Common myeloid progenitor, CD34-positive (primary cell): ENCODE data around the gene GNGT2.

Experiments
- CTCF ChIA-PET: fragments of 350-600 bp; sonication (Branson Sonifier 250); formaldehyde crosslinking; loops from one replicate; lab custom pipeline; 2021; ENCODE audit warnings: antibody characterized with exemption; lab: Charles Lee
- POLR2A ChIA-PET: fragments of 350-600 bp; sonication (Branson Sonifier 250); formaldehyde crosslinking; loops from one replicate; lab custom pipeline; 2021; ENCODE audit warnings: antibody characterized with exemption; lab: Charles Lee
- DNase-seq, 3 donors: peaks; one replicate each; pipeline versions ENCODE4 v3.0.0 to v3.0.0-alpha.2; 2013
- H3K27ac ChIP-seq, 2 experiments: 1 replicate in 1 of 2; 2 replicates in 1 of 2; pipeline ENCODE4 v1.7.0; 2013; ENCODE audit warnings: inconsistent platforms in 2 of 2, low read length in 2 of 2, mild to moderate bottlenecking in 2 of 2, low read depth in 1 of 2, moderate library complexity in 1 of 2; ENCODE audit not compliant: severe bottlenecking in 2 of 2, insufficient read depth in 1 of 2, poor library complexity in 1 of 2
- H3K27me3 ChIP-seq, 5 experiments: replicated peaks in 2 of 5; 1 replicate in 3 of 5; 2 replicates in 2 of 5; pipeline versions ENCODE4 v1.6.1 to v1.7.0; 2013; ENCODE audit warnings: low read length in 4 of 5, mild to moderate bottlenecking in 2 of 5, moderate library complexity in 2 of 5, inconsistent platforms in 1 of 5; ENCODE audit not compliant: insufficient read depth in 5 of 5, control insufficient read depth in 4 of 5
- H3K36me3 ChIP-seq, 4 experiments: 1 replicate in 2 of 4; 2 replicates in 2 of 4; pipeline versions ENCODE4 v1.6.1 to v1.7.0; 2013; ENCODE audit warnings: low read length in 3 of 4, control low read depth in 1 of 4, mild to moderate bottlenecking in 1 of 4; ENCODE audit not compliant: control insufficient read depth in 4 of 4, insufficient read depth in 4 of 4
- H3K4me1 ChIP-seq, 4 experiments: 1 replicate in 3 of 4; 2 replicates in 1 of 4; pipeline versions ENCODE4 v1.6.1 to v1.7.1; 2013; ENCODE audit warnings: low read length in 3 of 4, mild to moderate bottlenecking in 3 of 4, control low read depth in 1 of 4, inconsistent platforms in 1 of 4, moderate library complexity in 1 of 4; ENCODE audit not compliant: control insufficient read depth in 4 of 4, insufficient read depth in 4 of 4; ENCODE audit errors: control extremely low read depth in 1 of 4
- H3K4me3 ChIP-seq, 7 experiments: 1 replicate in 4 of 7; 2 replicates in 3 of 7; pipeline versions ENCODE4 v1.5.1 to v1.7.0; 2013; ENCODE audit warnings: mild to moderate bottlenecking in 7 of 7, low read length in 6 of 7, moderate library complexity in 6 of 7, inconsistent platforms in 2 of 7, low read depth in 2 of 7, control low read depth in 1 of 7; ENCODE audit not compliant: insufficient read depth in 4 of 7, control insufficient read depth in 1 of 7; ENCODE audit errors: extremely low read depth in 1 of 7
- H3K9me3 ChIP-seq, 5 experiments: 1 replicate in 4 of 5; 2 replicates in 1 of 5; pipeline versions ENCODE4 v1.6.1 to v1.7.1; 2013; ENCODE audit warnings: low read length in 4 of 5, mild to moderate bottlenecking in 2 of 5, inconsistent platforms in 1 of 5, low read depth in 1 of 5, moderate library complexity in 1 of 5; ENCODE audit not compliant: control insufficient read depth in 4 of 5, insufficient read depth in 2 of 5; ENCODE audit errors: control extremely low read depth in 1 of 5
- WGBS: methylation state at CpG from one replicate; pipeline ENCODE4 v1.1.5; 2013; ENCODE audit not compliant: insufficient coverage; 5-methylcytosine and 5-hydroxymethylcytosine counted together

Gene GNGT2

DNA sequence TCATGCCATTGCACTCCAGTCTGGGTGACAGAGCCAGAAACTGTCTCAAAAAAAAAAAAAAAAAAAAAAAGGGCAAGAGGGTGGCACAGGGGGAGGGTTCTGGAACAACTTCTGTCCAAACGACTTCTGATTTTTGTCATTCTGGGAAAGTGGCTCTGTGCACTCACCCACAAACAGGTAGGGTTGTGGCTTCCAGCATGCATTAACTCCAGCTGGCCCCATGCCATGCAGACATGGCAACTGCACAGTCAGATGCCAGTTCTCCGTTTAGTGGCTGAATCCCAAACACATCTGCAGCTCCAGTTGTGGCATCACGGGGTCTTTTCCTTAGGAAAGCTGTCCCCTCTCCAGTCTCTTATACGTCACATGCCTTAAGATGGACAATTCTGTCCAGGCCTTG, 47.5 kb downstream of the GNGT2 start:
- ChIA-PET CTCF (no interaction called here), POLR2A (no interaction called here)
- Histone ChIP-seq H3K27ac (no peak overlapping the region), H3K27me3 (peaks cover 2 to 41% (median 5%) of the 10 kb centered on the region in 5 experiments), H3K9me3 (no peaks in the 10 kb centered on the region), H3K4me3 (no peak overlapping the region), H3K4me1 (no peaks in the 10 kb centered on the region), H3K36me3 (no peaks in the 10 kb centered on the region)
- WGBS, result 72% methylated on average over 4 of the region's 4 CpGs
- DNase-seq, result no peak

DNA sequence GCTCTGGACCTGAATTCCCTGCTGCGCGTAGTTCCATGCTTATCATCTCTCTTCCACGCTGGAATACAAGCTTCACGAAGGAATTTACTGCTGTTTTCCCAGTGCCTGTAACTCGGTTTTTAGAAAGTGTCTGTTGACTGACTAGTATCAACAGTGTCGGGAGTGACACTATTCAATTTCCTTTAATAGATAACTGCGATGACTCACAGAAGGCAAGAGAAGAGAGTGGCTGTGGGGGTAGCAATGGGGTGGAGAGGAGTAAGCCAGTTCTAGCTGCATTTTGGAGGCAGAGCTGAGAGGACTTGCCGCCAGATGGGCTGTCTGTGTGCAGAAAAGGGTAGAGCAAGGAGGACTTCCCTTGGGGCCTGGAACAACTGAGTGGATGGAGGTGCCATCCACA, 52.6 kb downstream of the GNGT2 start:
- CTCF ChIA-PET, result no interaction called here
- no peak for DNase-seq
- no peaks in the 10 kb centered on the region for H3K4me1 ChIP-seq
- 95% methylated on average over 8 of the region's 8 CpGs for WGBS
- no peaks in the 10 kb centered on the region for H3K9me3 ChIP-seq
- H3K4me3 ChIP-seq, result no peak overlapping the region
- H3K36me3 ChIP-seq, result no peaks in the 10 kb centered on the region
- POLR2A ChIA-PET, result no interaction called here
- peaks cover 2 to 44% (median 4%) of the 10 kb centered on the region in 5 experiments for H3K27me3 ChIP-seq
- no peak overlapping the region for H3K27ac ChIP-seq

DNA sequence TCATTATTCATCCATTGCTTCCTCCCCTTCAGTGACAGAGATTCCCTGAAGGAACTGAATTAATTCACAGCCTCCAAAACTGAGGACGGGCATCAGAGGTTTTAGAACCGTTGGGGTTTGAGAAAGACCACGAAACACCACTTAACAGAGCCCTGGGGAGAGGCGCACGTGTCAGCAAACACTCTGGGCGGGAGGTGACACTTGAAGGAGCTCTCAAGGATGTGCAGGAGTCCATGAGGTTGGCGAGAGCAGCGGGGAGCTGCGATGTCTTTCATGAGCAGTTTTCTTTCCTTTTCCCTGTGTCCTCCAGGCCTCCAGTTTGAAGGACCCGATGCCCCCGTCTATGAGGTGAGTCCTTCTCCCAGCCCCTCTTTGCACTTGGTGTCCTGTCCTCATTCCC, 54.1 kb downstream of the GNGT2 start:
- Histone ChIP-seq H3K27me3 (peaks cover 0 to 45% (median 4%) of the 10 kb centered on the region in 5 experiments), H3K36me3 (no peaks in the 10 kb centered on the region), H3K27ac (no peak overlapping the region), H3K4me1 (no peaks in the 10 kb centered on the region), H3K9me3 (no peaks in the 10 kb centered on the region), H3K4me3 (no peak overlapping the region)
- WGBS, result 90% methylated on average over 9 of the region's 11 CpGs
- CTCF ChIA-PET, result no interaction called here
- DNase-seq, result no peak
- POLR2A ChIA-PET, result no interaction called here
